Breast epithelium (tissue), 4 donors: ENCODE results near the gene SIRT7. TPM values are rescaled to one million over a fixed set of nuclear protein-coding genes. Genes with fewer than 3 reads are reported as not detected.
"Not testable (repeated sequence)": the region's sequence is repeated elsewhere in the genome, so short reads cannot be mapped to it uniquely, and the experiment has no call there.

Source experiments
- DNase-seq, 2 donors: peaks; one replicate each; pipeline ENCODE4 v3.0.0-alpha.2; 2019; ENCODE audit warnings: low spot score in 2 of 2
- H3K27ac ChIP-seq, 2 donors: fragments of 200-600 bp; sonication (generic) in 1 of 2; one replicate each; pipeline ENCODE4 v1.5.1; 2016 to 2019; ENCODE audit warnings: mild to moderate bottlenecking in 1 of 2
- H3K27me3 ChIP-seq, 2 donors: fragments of 200-600 bp; sonication (generic) in 1 of 2; one replicate each; pipeline versions ENCODE4 v1.5.1 to v1.6.0; 2017 to 2019; ENCODE audit warnings: control low read depth in 1 of 2, mild to moderate bottlenecking in 1 of 2
- H3K36me3 ChIP-seq: fragments of 200-600 bp; one replicate; pipeline ENCODE4 v1.5.1; 2019
- H3K4me1 ChIP-seq, 2 donors: fragments of 200-600 bp; sonication (generic); one replicate each; pipeline ENCODE4 v1.5.1; 2016 to 2019; ENCODE audit warnings: control low read depth in 1 of 2
- H3K4me3 ChIP-seq, 3 donors: fragments of 200-600 bp; sonication (generic); 1 replicate in 2 of 3; 2 replicates in 1 of 3; pipeline ENCODE4 v1.5.1; 2016 to 2019; ENCODE audit warnings: mild to moderate bottlenecking in 3 of 3, moderate library complexity in 2 of 3
- H3K9me3 ChIP-seq, 2 donors: fragments of 200-600 bp; sonication (generic) in 1 of 2; one replicate each; pipeline ENCODE4 v1.5.1; 2016 to 2019; ENCODE audit warnings: control low read depth in 1 of 2
- CTCF ChIP-seq, 3 donors: fragments of 450-650 bp; IDR thresholded peaks; one replicate each; pipeline ENCODE4 v1.5.1; 2016 to 2017; ENCODE audit warnings: antibody characterized with exemption in 3 of 3, mild to moderate bottlenecking in 3 of 3, moderate library complexity in 3 of 3
- POLR2A ChIP-seq: fragments of 450-650 bp; IDR thresholded peaks from one replicate; pipeline ENCODE4 v1.6.1; 2016; ENCODE audit warnings: antibody characterized with exemption, mild to moderate bottlenecking, moderate library complexity
- POLR2AphosphoS5 ChIP-seq, 3 donors: sonication (generic); formaldehyde crosslinking; IDR thresholded peaks; one replicate each; pipeline ENCODE4 v1.6.1; 2017; ENCODE audit warnings: antibody characterized with exemption in 3 of 3
- intact Hi-C: fragments of 100-400 bp; cut with DNase I; formaldehyde crosslinking; loops from one replicate; pipeline ENCODE4 v1.15.1; 2023; ENCODE audit warnings: low total_unique reads
- total RNA-seq, 3 donors: library from RNA; depleted of rRNA; stranded (reverse); fragments of >200 nt; gene quantifications; one replicate each; pipeline ENCODE4 v1.1.0, GENCODE V29; 2016

SIRT7 gene
- total RNA-seq, 3 donors from 2014 or later, result 20.6 to 27.2 (median 25.8) TPM

GRCh38 chr17:81955756-81956544, 38.0 kb upstream of the SIRT7 start:
- H3K27ac ChIP-seq, result no peak overlapping the region
- no peaks in the 10 kb centered on the region for H3K36me3 ChIP-seq
- H3K4me1 ChIP-seq, result peaks cover 0 to 12% of the 10 kb centered on the region in 2 donors
- no peak for DNase-seq
- H3K4me3 ChIP-seq, result no peak overlapping the region
- no peaks in the 10 kb centered on the region for H3K9me3 ChIP-seq
- H3K27me3 ChIP-seq, result peaks cover 15 to 41% of the 10 kb centered on the region in 2 donors
- no peak for TF ChIP-seq CTCF (IDR thresholded peaks at IDR 0.05)
- intact Hi-C loops, result no loop called here

DNA sequence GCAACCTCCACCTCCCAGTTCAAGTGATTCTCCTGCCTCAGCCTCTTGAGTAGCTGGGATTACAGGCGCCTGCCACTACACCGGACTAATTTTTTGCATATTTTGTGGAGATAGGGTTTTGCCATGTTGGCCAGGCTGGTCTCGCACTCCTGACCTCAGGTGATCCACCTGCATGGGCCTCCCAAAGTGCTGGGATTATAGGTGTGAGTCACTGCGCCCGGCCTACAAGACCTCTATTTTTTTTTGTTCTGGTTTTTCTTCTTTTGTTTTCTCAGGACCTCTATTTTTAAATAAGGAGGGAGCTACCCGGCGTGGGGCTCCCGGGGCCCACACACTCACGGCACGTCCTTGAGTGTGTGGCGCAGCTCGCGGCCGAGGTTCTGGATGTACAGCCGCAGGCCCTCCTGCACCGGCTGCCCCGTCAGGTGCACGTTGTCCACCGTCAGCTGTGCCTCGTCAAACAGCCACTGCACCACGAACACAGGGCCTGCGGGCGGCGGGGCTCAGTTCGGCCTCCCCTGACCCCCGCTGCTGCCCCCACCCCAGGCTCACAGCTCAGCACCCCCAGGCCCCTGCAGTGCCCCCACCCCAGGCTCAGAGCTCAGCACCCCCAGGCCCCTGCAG, 37.2 kb upstream of the SIRT7 start:
- Histone ChIP-seq H3K4me3 (no peak overlapping the region), H3K4me1 (peaks cover 0 to 8% of the 10 kb centered on the region in 2 donors), H3K27ac (no peak overlapping the region), H3K9me3 (no peaks in the 10 kb centered on the region), H3K36me3 (no peaks in the 10 kb centered on the region), H3K27me3 (peaks cover 10 to 35% of the 10 kb centered on the region in 2 donors)
- intact Hi-C loops, result no loop called here
- DNase-seq, result no peak
- no peak for TF ChIP-seq CTCF (IDR thresholded peaks at IDR 0.05)
- no peak for TF ChIP-seq POLR2AphosphoS5 (IDR thresholded peaks at IDR 0.05)
- no peak for TF ChIP-seq POLR2A

- Histone ChIP-seq H3K4me3 (no peak overlapping the region), H3K4me1 (peaks cover 0 to under 1% of the 10 kb centered on the region in 2 donors), H3K9me3 (no peaks in the 10 kb centered on the region), H3K36me3 (no peaks in the 10 kb centered on the region), H3K27ac (no peak overlapping the region), H3K27me3 (peaks cover 6 to 29% of the 10 kb centered on the region in 2 donors)
- intact Hi-C loops, result no loop called here
- TF ChIP-seq POLR2AphosphoS5 (IDR thresholded peaks at IDR 0.05) (no peak), CTCF (IDR thresholded peaks at IDR 0.05) (no peak), POLR2A (no peak)
- no peak for DNase-seq
These were observed 36.4 kb upstream of the SIRT7 start for GRCh38 chr17:81954131-81955057.

GRCh38 chr17:81953443-81953842, 35.5 kb upstream of the SIRT7 start:
- H3K36me3 ChIP-seq, H3K27ac ChIP-seq, H3K9me3 ChIP-seq, H3K4me3 ChIP-seq, H3K4me1 ChIP-seq, intact Hi-C loops, DNase-seq: not testable (repeated sequence)
- H3K27me3 ChIP-seq, result peaks cover 0 to 19% of the 10 kb centered on the region in 2 donors

DNA sequence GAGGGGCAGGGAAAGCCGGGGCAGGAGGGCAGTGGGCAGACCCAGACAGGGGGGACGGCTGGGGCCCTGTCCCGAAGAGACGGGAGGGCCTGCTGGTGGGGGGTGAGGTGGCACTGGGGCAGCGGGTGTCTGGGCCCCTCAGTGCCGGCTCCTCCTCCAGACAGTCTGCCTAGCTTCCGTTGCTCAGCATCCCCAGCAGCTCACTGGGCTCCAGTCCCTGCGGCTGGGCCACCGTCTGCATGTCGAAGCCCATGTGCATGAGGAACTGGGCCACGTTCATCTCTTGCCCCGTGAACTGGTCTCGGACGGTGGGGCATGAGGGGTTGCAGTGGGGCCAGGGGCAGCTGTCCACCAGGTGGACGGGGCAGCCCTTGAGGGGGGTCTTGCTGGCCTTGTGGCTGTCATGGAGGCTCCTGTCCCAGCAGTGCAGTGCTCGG, 34.8 kb upstream of the SIRT7 start:
- TF ChIP-seq CTCF (IDR thresholded peaks at IDR 0.05) (no peak), POLR2A (no peak), POLR2AphosphoS5 (IDR thresholded peaks at IDR 0.05) (no peak)
- Histone ChIP-seq H3K36me3 (no peaks in the 10 kb centered on the region), H3K4me1 (no peaks in the 10 kb centered on the region), H3K4me3 (no peak overlapping the region), H3K27ac (no peak overlapping the region), H3K9me3 (no peaks in the 10 kb centered on the region), H3K27me3 (peaks cover 0 to 13% of the 10 kb centered on the region in 2 donors)
- intact Hi-C loops, result no loop called here
- no peak for DNase-seq
